A673 (cell line): ENCODE data around the gene TTC7B. TPM values are rescaled to one million over a fixed set of nuclear protein-coding genes. Genes with fewer than 3 reads are reported as not detected.

ENCODE experiments used
- BruUV-seq: library from RNA; stranded (reverse); fragments of 400-500 nt; replicated peaks from 2 replicates; lab custom pipeline; 2021; lab: Mats Ljungman, UMichigan
- CTCF ChIA-PET: fragments of 300-600 bp; sonication (Branson Sonifier 250); formaldehyde crosslinking; loops from one replicate; lab custom pipeline; 2022; ENCODE audit warnings: antibody characterized with exemption; lab: Charles Lee
- POLR2A ChIA-PET: fragments of 300-600 bp; sonication (Branson Sonifier 250); formaldehyde crosslinking; loops from one replicate; lab custom pipeline; 2022; ENCODE audit warnings: antibody characterized with exemption; ENCODE audit not compliant: low non-redundant PET; lab: Charles Lee
- DNase-seq: peaks from one replicate; pipeline ENCODE4 v3.0.0-alpha.2; 2015; ENCODE audit warnings: low spot score
- H3K27ac ChIP-seq: fragments of 200-600 bp; sonication (generic); 2 replicates; pipeline ENCODE4 v1.5.1; 2016; ENCODE audit warnings: mixed run types, low read depth, mild to moderate bottlenecking, mixed read lengths, antibody characterized with exemption, low read length; ENCODE audit not compliant: poor library complexity, severe bottlenecking
- H3K27me3 ChIP-seq: fragments of 200-600 bp; sonication (generic); replicated peaks from 2 replicates; pipeline ENCODE4 v1.6.1; 2017; ENCODE audit warnings: mixed run types, low read depth, mild to moderate bottlenecking, mixed read lengths, antibody characterized with exemption, low read length; ENCODE audit not compliant: insufficient read depth, poor library complexity
- H3K36me3 ChIP-seq: fragments of 200-600 bp; sonication (generic); 2 replicates; pipeline ENCODE4 v1.6.1; 2016; ENCODE audit warnings: mixed run types, mild to moderate bottlenecking, mixed read lengths, antibody characterized with exemption, low read length; ENCODE audit not compliant: insufficient read depth, poor library complexity, severe bottlenecking
- H3K4me1 ChIP-seq: fragments of 200-600 bp; sonication (generic); 2 replicates; pipeline ENCODE4 v1.6.1; 2017; ENCODE audit warnings: mixed run types, mild to moderate bottlenecking, mixed read lengths, antibody characterized with exemption, low read length; ENCODE audit not compliant: insufficient read depth, poor library complexity, severe bottlenecking
- H3K4me3 ChIP-seq: fragments of 200-600 bp; sonication (generic); 2 replicates; pipeline ENCODE4 v1.5.1; 2016; ENCODE audit warnings: low read depth, mixed run types, mild to moderate bottlenecking, mixed read lengths, low read length; ENCODE audit not compliant: poor library complexity, severe bottlenecking
- H3K9me3 ChIP-seq: fragments of 200-600 bp; sonication (generic); 2 replicates; pipeline ENCODE4 v1.6.1; 2016; ENCODE audit warnings: mixed run types, low read depth, mild to moderate bottlenecking, mixed read lengths, antibody characterized with exemption, low read length; ENCODE audit not compliant: poor library complexity, severe bottlenecking
- CTCF ChIP-seq: fragments of 300-800, 200-600 bp; sonication (generic); conservative IDR thresholded peaks from 2 replicates; pipeline ENCODE4 v1.5.1; 2017; ENCODE audit warnings: low read depth, mild to moderate bottlenecking, antibody characterized with exemption, low read length, moderate library complexity, mixed read lengths
- EZH2 ChIP-seq: fragments of 200-600 bp; sonication (generic); IDR thresholded peaks from 2 replicates; pipeline ENCODE4 v1.6.1; 2017; ENCODE audit warnings: borderline replicate concordance, low read depth, mild to moderate bottlenecking, mixed read lengths, antibody characterized with exemption, low read length; ENCODE audit not compliant: poor library complexity, severe bottlenecking
- intact Hi-C: fragments of 100-400 bp; cut with micrococcal nuclease; formaldehyde crosslinking; loops from one replicate; pipeline ENCODE4 v1.10.0; 2022; ENCODE audit not compliant: unreplicated experiment
- total RNA-seq: library from RNA; stranded (reverse); gene quantifications from 2 replicates; pipeline ENCODE4 v1.2.3, GENCODE V29; 2021

TTC7B gene
- total RNA-seq, 1 experiment from 2014 or later, result 39.2 TPM

- peak overlapping the region; percentile 75 for H3K27ac ChIP-seq
- intact Hi-C loops, result loop anchor here (1.0 to 5.0 kb wide), 3 partner anchors 61 to 457 kb away; no protein-coding TSS in a partner anchor
- H3K27me3 ChIP-seq, result no peaks in the 10 kb centered on the region
- POLR2A ChIA-PET, result interaction anchor here (0.9 kb wide), 1 partner anchor 316 kb away, joined by 3 read pairs; no protein-coding TSS in a partner anchor
- peaks cover 3% of the 10 kb centered on the region for H3K36me3 ChIP-seq
- CTCF ChIA-PET, result interaction anchor here (0.6 to 3.8 kb wide), 5 partner anchors 27 to 525 kb away, joined by 3 to 26 read pairs (median 5); no protein-coding TSS in a partner anchor
- peak; percentile 32 for DNase-seq
- H3K9me3 ChIP-seq, result peaks cover 16% of the 10 kb centered on the region
- peak overlapping the region; percentile 45 for H3K4me3 ChIP-seq
- peaks cover 23% of the 10 kb centered on the region for H3K4me1 ChIP-seq
- TF ChIP-seq EZH2, result no peak
- TF ChIP-seq CTCF, result no peak
- TSS peak; percentile 81 for BruUV-seq
These were observed 57.3 kb downstream of the TTC7B start for GRCh38 chr14:90758959-90759358.

- Histone ChIP-seq H3K4me3 (peak overlapping the region; percentile 45), H3K36me3 (no peaks in the 10 kb centered on the region), H3K27me3 (no peaks in the 10 kb centered on the region), H3K27ac (peak overlapping the region; percentile 75), H3K4me1 (peaks cover 23% of the 10 kb centered on the region), H3K9me3 (peaks cover 10% of the 10 kb centered on the region)
- TF ChIP-seq CTCF, result peak; percentile 80
- no peak for TF ChIP-seq EZH2
- ChIA-PET POLR2A (interaction anchor here (0.6 to 0.9 kb wide), 2 partner anchors 316 to 349 kb away, joined by 3 to 6 read pairs; no protein-coding TSS in a partner anchor), CTCF (interaction anchor here (0.6 to 3.8 kb wide), 5 partner anchors 28 to 524 kb away, joined by 3 to 26 read pairs (median 5); no protein-coding TSS in a partner anchor)
- peak; percentile 93 for DNase-seq
- intact Hi-C loops, result loop anchor here (5.0 kb wide), 1 partner anchor 456 kb away; no protein-coding TSS in a partner anchor
- BruUV-seq, result no TSS peak
These were observed 58.0 kb downstream of the TTC7B start for GRCh38 chr14:90758028-90758889.

DNA sequence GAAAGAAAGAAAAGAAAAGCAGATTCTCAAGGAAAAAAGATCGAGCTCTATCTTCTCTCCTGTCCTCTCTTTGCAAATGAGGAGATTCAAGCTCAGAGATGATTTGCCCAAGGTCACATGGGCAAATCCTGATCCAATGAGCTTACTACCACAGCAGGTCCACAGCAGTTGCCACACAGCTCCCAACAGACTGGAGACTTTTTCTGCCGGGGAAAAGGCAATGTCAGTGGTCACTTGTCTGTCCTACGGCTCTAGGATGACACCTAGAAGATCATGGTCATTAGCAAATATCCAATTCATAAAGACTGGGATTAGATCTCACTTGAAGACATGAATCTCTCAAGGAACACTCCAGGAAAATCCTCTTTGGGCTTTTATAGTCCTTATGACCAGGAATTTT is 58.8 kb downstream of the TTC7B start:
- Histone ChIP-seq H3K27me3 (no peaks in the 10 kb centered on the region), H3K4me1 (peaks cover 23% of the 10 kb centered on the region), H3K9me3 (peaks cover 2% of the 10 kb centered on the region), H3K27ac (no peak overlapping the region), H3K4me3 (peak overlapping the region; percentile 42), H3K36me3 (no peaks in the 10 kb centered on the region)
- TF ChIP-seq EZH2 (no peak), CTCF (no peak)
- ChIA-PET CTCF (interaction anchor here (0.6 to 3.8 kb wide), 2 partner anchors 401 to 455 kb away, joined by 5 to 26 read pairs; no protein-coding TSS in a partner anchor), POLR2A (no interaction called here)
- intact Hi-C loops, result loop anchor here (5.0 kb wide), 1 partner anchor 455 kb away; no protein-coding TSS in a partner anchor
- BruUV-seq, result no TSS peak
- no peak for DNase-seq
